ENCODE measurements around the gene EML4.

The EML4 gene

GRCh38 chr2:42224422-42225067 is 55.4 kb downstream of the EML4 start:
- DNase-seq (ENCODE audit: low spot score), result no peak

- no peak for DNase-seq (ENCODE audit: low spot score)
Observed at GRCh38 chr2:42225573-42225972, 56.4 kb downstream of the EML4 start.

GRCh38 chr2:42227491-42227890 is 58.3 kb downstream of the EML4 start:
- no peak for DNase-seq (ENCODE audit: low spot score)

GRCh38 chr2:42228101-42228500 is 58.9 kb downstream of the EML4 start:
- DNase-seq (ENCODE audit: low spot score), result no peak

- no peak for DNase-seq (ENCODE audit: low spot score)
Observed at GRCh38 chr2:42229949-42230348, 60.8 kb downstream of the EML4 start.

GRCh38 chr2:42230891-42231290 is 61.7 kb downstream of the EML4 start:
- DNase-seq (ENCODE audit: low spot score), result no peak

- no peak for DNase-seq (ENCODE audit: low spot score)
Observed at GRCh38 chr2:42232024-42232423, 62.9 kb downstream of the EML4 start.

- no peak for DNase-seq (ENCODE audit: low spot score)
Observed at GRCh38 chr2:42233976-42234441, 64.9 kb downstream of the EML4 start.

- DNase-seq (ENCODE audit: low spot score), result no peak
Observed at GRCh38 chr2:42236911-42237310, 67.8 kb downstream of the EML4 start.

GRCh38 chr2:42238644-42239288 is 69.6 kb downstream of the EML4 start:
- DNase-seq (ENCODE audit: low spot score), result peak; percentile 53

GRCh38 chr2:42239289-42239661 is 70.1 kb downstream of the EML4 start:
- DNase-seq (ENCODE audit: low spot score), result no peak

GRCh38 chr2:42239811-42240210 is 70.7 kb downstream of the EML4 start:
- DNase-seq (ENCODE audit: low spot score), result peak; percentile 18

- DNase-seq (ENCODE audit: low spot score), result no peak
Observed at GRCh38 chr2:42241517-42241916, 72.4 kb downstream of the EML4 start.

GRCh38 chr2:42243297-42243696 is 74.1 kb downstream of the EML4 start:
- no peak for DNase-seq (ENCODE audit: low spot score)

- DNase-seq (ENCODE audit: low spot score), result peak; percentile 18
Observed at GRCh38 chr2:42244520-42244919, 75.4 kb downstream of the EML4 start.

- no peak for DNase-seq (ENCODE audit: low spot score)
Observed at GRCh38 chr2:42245396-42245795, 76.2 kb downstream of the EML4 start.

GRCh38 chr2:42246562-42246961 is 77.4 kb downstream of the EML4 start:
- DNase-seq (ENCODE audit: low spot score), result no peak

GRCh38 chr2:42248846-42249245 is 79.7 kb downstream of the EML4 start:
- DNase-seq (ENCODE audit: low spot score), result no peak

GRCh38 chr2:42249284-42249683 is 80.1 kb downstream of the EML4 start:
- DNase-seq (ENCODE audit: low spot score), result no peak

- no peak for DNase-seq (ENCODE audit: low spot score)
Observed at GRCh38 chr2:42249887-42250286, 80.7 kb downstream of the EML4 start.

GRCh38 chr2:42250925-42251324 is 81.8 kb downstream of the EML4 start:
- DNase-seq (ENCODE audit: low spot score), result no peak

GRCh38 chr2:42252464-42252863 is 83.3 kb downstream of the EML4 start:
- DNase-seq (ENCODE audit: low spot score), result peak; percentile 14

GRCh38 chr2:42254186-42254895 is 85.2 kb downstream of the EML4 start:
- DNase-seq (ENCODE audit: low spot score), result no peak
